Skin epidermis (tissue), 12 donors: ENCODE results near the gene HDAC3.

Experiments
- H3K27ac ChIP-seq, 21 experiments: fragments of 200-600 bp; sonication (generic) in 11 of 21; one replicate each; pipeline ENCODE4 v1.5.0; 2020; ENCODE audit warnings: mild to moderate bottlenecking in 3 of 21, inconsistent platforms in 2 of 21, moderate library complexity in 2 of 21
- H3K4me3 ChIP-seq, 7 experiments: fragments of 200-600 bp; sonication (generic) in 2 of 7; one replicate each; pipeline ENCODE4 v1.5.0; 2020; ENCODE audit warnings: inconsistent platforms in 2 of 7, mild to moderate bottlenecking in 2 of 7, moderate library complexity in 1 of 7

The HDAC3 gene

DNA sequence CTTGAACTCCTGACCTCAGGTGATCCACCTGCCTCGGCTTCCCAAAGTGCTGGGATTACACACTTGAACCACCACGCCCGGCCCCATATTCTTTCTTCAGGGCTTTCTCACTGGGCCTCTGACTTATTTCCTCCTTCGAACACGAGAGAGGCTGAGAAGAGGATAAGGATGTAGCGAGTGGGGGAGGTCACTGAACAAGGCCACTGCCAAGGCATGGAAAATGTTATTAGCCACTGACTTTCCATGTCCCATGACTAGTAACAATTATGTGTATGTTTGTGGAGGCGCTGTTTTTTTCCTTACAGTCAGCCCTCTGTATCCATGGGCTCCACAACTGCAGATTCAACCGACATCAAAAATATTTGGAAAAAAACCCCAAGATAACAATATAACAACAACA lies 26.9 kb upstream of the HDAC3 start:
- Histone ChIP-seq H3K4me3 (no peak overlapping the region), H3K27ac (no peak overlapping the region)

DNA sequence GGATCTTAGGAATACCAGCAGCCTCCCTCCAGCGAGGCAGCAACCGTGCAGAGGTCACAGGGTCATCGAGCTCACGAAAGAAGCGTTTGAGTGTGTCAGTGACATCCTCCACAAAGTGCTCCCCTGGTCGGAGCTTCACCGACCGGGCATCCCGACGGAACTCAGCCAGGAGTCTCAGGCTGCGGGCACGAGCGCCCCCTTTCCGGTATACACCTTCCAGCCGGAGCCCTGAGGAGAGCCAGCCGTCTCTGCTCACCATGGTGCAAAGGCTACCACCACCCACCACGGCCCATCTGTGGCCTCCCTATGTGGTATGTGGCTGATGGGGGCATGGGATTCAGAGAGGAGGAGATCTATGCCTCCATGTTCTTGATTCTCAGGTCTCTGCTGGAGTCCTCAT lies 25.4 kb upstream of the HDAC3 start:
- Histone ChIP-seq H3K4me3 (no peak overlapping the region), H3K27ac (no peak overlapping the region)

DNA sequence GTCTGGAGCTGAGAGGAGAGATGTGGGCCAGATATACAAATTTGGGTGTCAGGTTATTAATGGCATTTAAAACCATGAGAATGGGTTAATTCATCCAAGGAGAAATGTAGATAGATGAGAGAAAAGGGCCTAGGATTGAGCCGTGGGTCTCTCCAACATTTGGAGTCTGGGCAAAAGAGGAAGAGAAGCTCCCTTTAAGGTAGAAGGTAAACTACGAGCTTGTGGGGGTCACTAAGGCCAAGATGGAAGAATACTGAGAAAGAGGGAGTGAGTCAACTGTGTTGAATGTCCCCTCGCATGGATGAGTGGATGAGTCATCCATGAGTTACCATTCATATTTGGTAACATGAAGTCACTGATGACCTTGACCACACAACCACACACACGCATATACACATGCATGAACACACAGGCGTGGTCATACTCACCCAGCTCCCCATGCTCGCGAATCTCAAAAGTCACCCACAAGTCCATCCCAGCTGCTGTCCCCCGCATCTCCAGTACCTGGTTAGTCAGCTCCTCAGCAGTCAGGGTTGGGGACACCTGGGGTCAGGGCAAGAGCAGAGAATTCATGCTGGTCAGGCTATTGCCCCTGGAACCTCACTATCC lies 21.4 kb upstream of the HDAC3 start:
- H3K4me3 ChIP-seq, result no peak overlapping the region

DNA sequence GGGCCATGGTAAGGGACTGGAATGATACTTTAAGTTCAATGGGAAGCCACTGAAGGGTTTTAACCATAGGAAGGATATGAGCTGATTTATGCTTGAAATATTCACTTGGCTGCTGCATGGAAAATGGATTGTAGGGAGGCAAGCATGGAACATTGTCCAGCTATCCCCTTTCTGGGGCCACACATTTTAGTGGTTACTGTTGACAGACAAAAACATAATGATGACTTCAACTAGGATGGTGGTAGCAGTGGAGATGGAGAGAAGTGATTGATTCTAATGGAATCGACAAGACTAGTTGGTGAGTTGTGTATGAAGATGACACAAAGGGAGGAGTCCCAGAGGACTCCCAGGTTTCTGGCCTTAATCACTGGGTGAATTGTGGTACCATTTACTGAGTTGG lies 20.8 kb upstream of the HDAC3 start:
- Histone ChIP-seq H3K27ac (no peak overlapping the region), H3K4me3 (no peak overlapping the region)

More for the DNA sequence above, 21.4 kb upstream of the HDAC3 start:
- no peak overlapping the region for H3K27ac ChIP-seq

DNA sequence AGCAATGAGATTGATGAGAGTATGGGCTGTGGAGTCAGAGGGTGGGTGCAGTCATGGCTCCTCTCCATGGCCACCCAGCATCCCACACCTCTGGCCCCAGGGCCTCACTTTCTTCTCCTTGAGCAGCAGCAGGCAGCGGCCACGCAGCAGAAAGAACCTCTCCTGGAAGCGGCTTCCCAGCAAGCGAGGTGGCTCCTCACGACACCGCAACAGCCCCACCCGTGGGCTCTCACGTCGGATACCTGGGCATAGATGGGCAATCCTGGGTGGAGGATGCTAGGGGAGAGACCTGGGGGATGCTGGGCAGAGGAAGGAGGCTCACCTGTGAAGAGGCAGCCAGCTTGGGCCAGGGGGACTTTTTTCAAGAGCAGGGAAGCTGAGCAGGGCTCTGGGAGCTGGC lies 19.7 kb upstream of the HDAC3 start:
- Histone ChIP-seq H3K4me3 (no peak overlapping the region), H3K27ac (no peak overlapping the region)

DNA sequence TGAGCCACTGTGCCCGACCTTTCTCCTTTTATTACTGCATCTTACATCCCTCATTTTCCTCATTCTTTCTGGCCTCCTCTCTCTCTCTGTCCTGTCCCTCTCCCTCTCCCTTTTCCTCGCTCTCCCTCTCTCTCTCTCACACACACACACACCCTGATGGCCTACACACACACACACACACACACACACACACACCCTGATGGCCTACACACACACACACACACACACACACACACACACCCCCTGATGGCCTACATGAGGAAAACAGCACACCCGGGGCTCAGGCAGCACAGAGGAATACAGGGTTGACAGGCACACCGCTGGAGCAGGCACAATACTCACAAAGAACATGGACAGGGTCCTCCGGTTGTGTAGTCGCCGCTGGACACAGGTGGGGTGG lies 18.4 kb upstream of the HDAC3 start:
- no peak overlapping the region for H3K27ac ChIP-seq
- H3K4me3 ChIP-seq, result no peak overlapping the region

DNA sequence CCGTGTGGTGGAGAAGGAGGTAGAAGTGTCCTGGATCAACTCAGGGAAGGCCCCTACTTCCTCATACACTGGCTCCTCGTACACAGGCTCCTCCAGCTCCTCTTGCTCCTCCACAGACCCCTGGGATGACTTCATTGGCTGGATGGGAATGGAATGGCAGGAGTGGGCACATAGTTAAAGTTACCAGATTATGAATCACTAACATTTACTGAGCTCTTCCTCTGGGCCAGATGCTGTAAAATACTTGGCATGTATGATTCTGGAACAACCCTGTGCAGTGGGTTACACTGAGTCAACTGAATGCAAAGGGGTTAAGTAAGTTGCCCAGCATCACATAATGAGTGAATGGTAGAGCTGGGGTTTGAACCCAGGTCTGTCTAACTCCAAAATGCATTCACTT lies 17.6 kb upstream of the HDAC3 start:
- Histone ChIP-seq H3K4me3 (no peak overlapping the region), H3K27ac (no peak overlapping the region)

DNA sequence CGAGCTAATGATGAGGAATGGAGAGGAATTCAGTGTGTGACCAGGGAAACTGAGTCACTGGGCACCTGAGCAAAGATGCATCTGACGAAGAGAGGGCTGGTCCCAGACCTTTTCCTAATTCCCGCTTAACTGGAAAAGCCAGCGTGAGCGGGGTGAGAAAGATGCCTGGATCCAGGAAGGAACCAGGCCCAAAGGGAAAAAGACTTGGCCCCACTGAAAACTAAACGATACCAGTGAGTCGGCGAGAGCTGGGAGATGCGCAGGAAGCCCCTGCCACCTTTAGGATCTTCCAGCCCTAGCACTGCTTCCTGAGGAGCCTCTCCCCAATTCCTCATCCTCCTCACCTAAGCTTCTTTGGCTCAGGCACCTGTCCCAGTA lies 15.1 kb upstream of the HDAC3 start:
- Histone ChIP-seq H3K27ac (peak overlapping the region in 19 of 21 experiments; percentile 21 to 83 (median 67)), H3K4me3 (peak overlapping the region; percentile 47 to 69 (median 52))

DNA sequence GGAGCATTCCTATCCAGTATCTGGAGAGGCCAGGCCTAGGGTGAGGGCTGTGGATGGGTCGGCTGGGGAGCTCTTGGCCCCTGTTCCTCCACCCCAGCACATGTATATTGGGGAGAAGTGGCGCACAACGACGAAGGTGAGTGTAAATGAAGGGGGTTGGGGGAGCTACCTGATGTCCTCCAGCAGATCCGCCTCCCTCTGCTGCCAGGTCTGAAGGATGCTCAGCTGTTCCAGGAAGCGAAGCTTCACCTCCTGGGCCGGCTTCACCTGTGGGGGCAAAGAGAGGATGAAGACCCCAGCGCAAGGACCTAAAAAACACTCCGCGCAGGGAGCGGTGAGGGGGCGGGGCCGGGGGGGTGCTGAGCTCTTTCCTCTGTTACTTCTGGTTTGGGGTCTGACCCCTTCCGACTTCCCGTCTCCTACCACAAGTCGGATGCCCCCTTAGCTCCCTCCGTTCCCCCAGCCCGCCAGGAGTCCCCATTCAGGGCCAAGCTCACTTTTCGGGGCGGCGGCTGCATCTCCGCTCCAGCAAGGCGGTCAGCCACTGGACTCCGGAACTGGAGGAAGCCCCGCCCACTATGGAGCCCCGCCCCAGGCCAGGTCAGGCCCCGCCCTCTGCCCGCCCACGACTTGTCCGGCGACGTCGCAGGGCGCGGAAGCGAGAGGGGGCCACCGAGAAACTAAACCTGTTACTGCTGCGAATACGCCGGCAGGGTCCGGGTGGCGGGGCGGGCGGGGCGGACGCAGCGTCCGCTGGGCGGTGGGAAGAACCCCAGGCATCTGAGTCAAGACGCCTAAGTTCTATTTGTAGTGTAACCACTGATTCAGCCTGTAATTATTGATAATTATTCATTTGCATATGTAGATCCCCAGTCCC lies 14.4 kb upstream of the HDAC3 start, which contains the start of gene FCHSD1:
TSS of gene FCHSD1 (minus strand) at position 568 of the 877 bp plus-strand sequence. CDS start at position 518, 50 bp downstream.
- peak within 1 kb of the TSS in 20 of 21 experiments; percentile 21 to 83 (median 68) for H3K27ac ChIP-seq
- peak within 1 kb of the TSS; percentile 47 to 69 (median 52) for H3K4me3 ChIP-seq

DNA sequence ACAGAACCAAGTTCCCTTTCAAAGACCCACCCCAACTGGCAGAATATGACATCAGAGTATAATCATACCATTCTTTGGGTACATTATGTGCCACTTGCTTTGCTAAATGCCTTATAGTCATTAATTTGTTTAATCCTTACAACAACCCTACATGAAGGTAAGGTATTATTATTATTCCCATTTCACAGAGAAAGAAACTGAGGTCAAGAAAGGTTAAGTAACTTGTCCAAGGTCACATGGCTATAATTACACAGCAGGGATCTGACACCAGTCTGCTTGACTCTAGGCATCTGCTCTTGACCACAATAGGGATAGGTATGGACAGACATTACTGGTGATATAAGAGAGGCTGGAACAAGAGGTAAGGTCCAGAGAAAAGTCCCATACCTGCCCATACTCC lies 13.3 kb upstream of the HDAC3 start:
- peak overlapping the region in 1 of 21 experiments; percentile 67 for H3K27ac ChIP-seq
- H3K4me3 ChIP-seq, result no peak overlapping the region

DNA sequence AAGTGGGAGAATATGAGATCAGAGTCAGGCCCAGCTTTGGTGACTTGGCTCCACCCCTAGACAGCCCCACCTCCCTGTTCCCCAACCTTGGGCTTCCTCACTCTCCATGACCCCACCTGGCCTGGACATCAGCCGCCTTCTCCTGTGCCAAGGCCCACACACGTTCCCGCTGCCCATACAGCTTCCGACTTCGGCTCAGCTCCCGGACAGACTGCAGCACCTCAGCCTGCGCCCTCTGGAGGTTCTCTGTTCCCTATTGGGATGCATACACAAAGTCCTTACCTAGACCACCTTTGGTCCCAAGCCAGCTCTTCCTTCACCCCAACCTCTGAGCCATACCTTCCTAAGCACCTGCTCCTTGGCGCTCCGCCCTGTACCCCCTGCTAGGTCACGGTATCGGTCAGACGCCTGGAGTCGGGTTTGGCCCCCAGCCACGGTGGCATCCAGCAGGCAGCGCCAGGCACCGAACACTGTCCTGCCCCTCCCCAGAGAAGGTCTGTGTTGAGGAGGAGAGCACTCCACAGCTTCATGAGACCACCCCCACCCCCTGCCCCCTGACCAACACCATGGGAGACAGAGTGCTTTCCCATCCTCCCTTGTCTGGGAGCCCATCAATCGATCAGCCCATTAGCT lies 12.5 kb upstream of the HDAC3 start:
- H3K4me3 ChIP-seq, result no peak overlapping the region
- no peak overlapping the region for H3K27ac ChIP-seq

DNA sequence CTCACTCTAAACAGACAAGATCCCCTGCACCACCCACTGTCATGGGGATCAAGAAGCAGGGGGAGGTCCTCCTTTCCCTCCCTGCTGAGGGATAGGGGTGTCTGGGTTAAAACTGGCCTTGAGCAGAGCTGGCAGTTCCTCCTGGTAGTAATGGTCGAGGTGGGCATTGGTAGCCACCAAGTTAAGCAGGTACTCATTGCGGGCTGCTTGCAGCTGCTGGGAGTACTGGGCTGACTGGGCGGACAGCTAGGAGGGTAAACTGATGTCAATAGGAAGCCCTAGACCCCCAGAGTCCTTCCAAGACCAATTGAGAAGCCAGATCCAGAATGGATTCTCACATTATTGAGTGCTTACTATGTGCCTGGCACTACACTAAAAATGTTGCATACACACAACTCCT lies 11.2 kb upstream of the HDAC3 start:
- H3K4me3 ChIP-seq, result no peak overlapping the region
- no peak overlapping the region for H3K27ac ChIP-seq

DNA sequence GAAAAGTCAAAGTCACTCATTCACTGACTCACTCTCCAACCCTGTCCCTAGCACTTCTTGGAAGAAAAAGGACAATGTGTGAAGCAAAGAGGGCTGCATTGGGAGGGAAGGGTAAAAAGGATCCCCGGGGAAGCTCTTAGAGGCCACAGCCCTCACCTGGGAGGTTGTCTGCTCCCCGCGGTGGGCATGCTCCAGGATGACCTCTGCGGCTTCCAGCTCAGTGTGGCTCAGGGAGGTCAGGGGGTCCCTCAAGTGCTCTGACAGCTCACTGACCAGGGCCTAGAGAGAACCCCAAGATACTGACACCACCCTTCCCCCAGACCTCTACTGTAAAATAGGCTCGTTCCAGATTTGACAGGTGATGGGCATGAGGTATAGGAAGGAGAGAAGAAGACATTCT lies 10.6 kb upstream of the HDAC3 start:
- Histone ChIP-seq H3K27ac (no peak overlapping the region), H3K4me3 (no peak overlapping the region)

DNA sequence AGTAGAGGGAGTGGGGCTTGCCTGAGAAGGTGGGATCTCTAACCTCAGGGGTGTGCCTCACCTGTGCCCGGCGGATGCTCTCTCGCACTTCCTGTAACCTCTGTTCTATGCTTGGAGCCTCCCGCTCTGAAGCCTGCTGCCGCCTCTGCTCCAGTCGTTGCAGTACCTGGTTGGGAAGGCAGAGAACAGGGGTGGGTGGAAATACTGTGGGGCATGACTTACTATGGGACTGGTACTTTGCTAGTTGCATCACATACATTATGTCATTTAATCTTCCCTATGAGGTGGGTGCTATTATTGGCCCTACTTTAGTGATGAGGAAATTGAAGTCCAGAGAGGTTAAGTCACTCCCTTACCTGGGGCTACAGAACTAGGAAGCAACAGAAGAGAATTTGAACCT lies 9.4 kb upstream of the HDAC3 start:
- Histone ChIP-seq H3K4me3 (no peak overlapping the region), H3K27ac (peak overlapping the region in 1 of 21 experiments; percentile 3)

DNA sequence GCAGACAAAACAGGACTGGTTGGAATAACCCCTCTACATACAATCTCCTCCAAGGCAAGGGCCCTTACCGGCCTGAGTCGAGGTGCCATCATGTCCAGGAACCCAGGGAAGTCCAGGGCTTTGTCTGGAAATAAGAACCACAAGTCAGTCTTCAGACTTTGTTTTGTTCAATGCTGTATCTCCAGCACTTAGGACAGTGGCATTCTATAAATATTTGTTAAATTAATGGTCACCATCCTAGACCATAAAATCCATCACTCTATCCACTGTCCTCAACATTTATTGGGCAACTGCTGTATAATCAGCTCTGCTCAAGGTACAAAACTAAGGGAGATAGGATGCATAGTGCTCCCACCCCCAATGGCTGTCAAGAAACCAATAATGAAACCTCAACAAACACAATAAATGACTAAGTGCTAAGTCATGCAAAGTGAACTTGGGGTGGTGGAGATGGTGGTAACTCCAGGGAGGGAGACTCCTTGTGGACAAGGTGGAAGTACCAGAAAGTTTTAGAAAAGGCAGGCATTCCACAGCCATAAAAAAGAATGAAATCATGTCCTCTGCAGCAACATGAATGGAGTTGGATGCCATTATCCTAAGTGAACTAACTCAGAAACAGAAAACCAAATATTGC lies 5.1 kb upstream of the HDAC3 start:
- H3K4me3 ChIP-seq, result no peak overlapping the region
- H3K27ac ChIP-seq, result no peak overlapping the region

DNA sequence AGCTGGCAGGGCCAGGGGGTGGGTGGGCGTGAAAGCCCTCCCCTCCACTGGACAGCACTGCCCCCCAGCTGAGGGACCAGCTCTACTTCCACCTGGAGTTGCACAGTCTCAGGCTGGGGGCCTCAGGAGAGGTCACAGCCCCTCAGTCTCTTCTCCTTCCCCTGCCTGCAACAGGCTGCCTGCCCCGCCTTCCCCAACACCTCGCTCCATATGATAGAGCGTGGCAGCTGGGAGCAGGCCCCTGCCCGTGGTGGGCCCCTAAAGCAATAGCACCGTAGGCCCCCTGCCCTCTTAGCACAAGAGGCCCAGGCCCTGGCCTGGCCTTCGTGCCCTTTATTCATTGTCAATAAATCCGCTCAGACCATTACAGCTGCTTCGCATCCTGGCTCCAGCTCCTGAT lies 4.0 kb upstream of the HDAC3 start:
- no peak overlapping the region for H3K27ac ChIP-seq
- no peak overlapping the region for H3K4me3 ChIP-seq

DNA sequence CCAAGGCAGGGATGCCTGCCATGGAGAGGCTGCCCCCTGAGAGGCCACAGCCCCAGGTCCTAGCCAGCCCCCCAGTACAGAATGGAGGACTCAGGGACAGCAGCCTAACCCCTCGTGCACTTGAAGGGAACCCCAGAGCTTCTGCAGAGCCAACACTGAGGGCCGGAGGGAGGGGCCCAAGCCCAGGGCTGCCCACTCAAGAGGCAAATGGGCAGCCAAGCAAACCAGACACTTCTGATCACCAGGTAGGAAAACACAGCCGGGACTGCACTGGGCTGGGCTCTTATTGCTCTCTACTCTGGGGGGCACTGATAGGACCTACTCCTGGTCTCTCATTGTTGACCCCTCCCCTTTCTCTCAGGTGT lies 3.4 kb upstream of the HDAC3 start:
- H3K27ac ChIP-seq, result no peak overlapping the region

DNA sequence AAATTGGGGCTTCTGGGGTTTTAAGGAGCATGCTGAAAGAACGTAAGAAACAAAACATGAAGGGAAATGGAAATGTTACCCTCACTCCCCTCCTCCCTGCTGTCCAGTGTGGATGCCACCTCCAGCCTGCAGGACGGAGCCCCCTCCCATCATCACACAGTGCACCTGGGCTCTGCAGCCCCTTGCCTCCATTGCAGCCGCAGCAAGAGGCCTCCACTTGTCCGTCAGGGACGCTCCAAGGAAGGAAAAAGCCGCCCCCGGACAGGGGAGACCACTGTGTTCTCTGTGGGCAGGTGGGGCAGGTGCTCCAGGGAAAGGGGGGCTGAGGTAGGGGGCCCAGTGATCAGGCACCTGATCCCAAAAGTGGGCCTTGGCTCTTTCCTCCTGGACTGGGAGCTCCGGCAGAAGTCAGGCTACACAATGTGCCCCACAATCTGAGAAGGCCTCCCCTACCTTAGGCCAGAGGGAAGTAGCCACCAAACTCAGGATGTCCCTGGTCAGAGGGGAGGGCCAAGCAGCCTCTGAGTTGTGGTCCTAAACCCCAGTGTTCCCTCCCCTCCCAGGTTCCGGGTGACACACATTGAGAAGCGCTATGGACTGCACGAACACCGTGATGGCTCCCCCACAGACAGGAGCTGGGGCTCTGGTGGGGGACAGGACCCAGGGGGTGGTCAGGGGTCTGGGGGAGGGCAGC lies 2.9 kb upstream of the HDAC3 start:
- no peak overlapping the region for H3K4me3 ChIP-seq
- H3K27ac ChIP-seq, result no peak overlapping the region

More for the DNA sequence above, 3.4 kb upstream of the HDAC3 start:
- H3K4me3 ChIP-seq, result no peak overlapping the region

DNA sequence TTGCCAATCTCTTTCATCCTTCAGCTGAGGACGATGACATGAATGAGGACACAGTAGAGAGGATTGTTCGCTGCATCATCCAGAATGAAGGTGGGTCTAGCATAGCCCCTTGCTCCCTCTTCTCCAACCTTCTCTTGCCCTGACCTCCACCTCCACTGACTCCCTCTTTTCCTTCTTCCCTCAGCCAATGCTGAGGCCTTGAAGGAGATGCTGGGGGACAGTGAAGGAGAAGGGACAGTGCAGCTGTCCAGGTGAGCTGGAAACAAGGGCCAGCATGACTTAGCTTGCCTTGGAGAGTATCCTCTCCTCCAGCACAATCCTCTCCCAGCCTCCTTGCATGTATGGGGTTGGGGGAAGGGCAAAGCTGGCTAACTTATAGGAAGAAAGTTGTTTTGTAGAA lies 2.1 kb upstream of the HDAC3 start:
- H3K4me3 ChIP-seq, result no peak overlapping the region
- H3K27ac ChIP-seq, result peak overlapping the region in 1 of 21 experiments; percentile 88
